Transverse colon (tissue), 3 donors: Measurements from ENCODE around the gene XIST.

Experiments
- EP300 ChIP-seq: sonication (generic); formaldehyde crosslinking; IDR thresholded peaks from one replicate; pipeline ENCODE4 v1.6.1; 2017; ENCODE audit warnings: antibody characterized with exemption, low read depth
- TF ChIP-seq, protein P1 (sequence below), 5 experiments: fragments of 200-600 bp in 3 of 5; fragments of 450-650 bp in 2 of 5; sonication (generic) in 3 of 5; IDR thresholded peaks; 1 replicate in 2 of 5; 2 replicates in 3 of 5; pipeline ENCODE4 v1.5.1; 2016 to 2017; ENCODE audit warnings: antibody characterized with exemption in 5 of 5, inconsistent platforms in 3 of 5, mild to moderate bottlenecking in 2 of 5, moderate library complexity in 1 of 5

DNA sequence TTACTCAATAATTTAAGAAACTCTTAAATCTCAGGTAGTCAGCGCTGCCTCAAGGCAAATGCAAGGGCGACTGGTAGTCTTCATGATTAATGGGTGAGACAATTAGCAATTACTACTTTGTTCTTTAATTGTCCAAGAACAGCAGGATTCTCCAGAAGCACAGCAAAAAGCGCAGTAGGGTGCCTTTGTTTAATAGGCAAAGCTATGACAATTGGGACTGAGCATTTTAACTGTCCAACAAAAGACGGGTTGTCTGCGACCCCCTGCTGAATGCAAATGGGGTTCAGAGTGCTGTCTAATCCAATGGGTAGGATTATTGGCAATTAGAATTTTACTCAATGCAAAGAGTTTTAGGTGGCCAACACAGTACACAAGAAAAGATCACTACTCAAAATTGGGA lies 3.4 kb downstream of the XIST start:
- TF ChIP-seq, protein P1, sequence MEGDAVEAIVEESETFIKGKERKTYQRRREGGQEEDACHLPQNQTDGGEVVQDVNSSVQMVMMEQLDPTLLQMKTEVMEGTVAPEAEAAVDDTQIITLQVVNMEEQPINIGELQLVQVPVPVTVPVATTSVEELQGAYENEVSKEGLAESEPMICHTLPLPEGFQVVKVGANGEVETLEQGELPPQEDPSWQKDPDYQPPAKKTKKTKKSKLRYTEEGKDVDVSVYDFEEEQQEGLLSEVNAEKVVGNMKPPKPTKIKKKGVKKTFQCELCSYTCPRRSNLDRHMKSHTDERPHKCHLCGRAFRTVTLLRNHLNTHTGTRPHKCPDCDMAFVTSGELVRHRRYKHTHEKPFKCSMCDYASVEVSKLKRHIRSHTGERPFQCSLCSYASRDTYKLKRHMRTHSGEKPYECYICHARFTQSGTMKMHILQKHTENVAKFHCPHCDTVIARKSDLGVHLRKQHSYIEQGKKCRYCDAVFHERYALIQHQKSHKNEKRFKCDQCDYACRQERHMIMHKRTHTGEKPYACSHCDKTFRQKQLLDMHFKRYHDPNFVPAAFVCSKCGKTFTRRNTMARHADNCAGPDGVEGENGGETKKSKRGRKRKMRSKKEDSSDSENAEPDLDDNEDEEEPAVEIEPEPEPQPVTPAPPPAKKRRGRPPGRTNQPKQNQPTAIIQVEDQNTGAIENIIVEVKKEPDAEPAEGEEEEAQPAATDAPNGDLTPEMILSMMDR (IDR thresholded peaks at IDR 0.05): no peak
- TF ChIP-seq EP300: no peak
